A673 (cell line): Measurements from ENCODE around the gene MRPS22.

Experiments used
- EZH2 ChIP-seq: fragments of 200-600 bp; sonication (generic); IDR thresholded peaks from 2 replicates; pipeline ENCODE4 v1.6.1; 2017; ENCODE audit warnings: borderline replicate concordance, low read depth, mild to moderate bottlenecking, mixed read lengths, antibody characterized with exemption, low read length; ENCODE audit not compliant: poor library complexity, severe bottlenecking
- TF ChIP-seq, protein P1 (sequence below): fragments of 300-800, 200-600 bp; sonication (generic); conservative IDR thresholded peaks from 2 replicates; pipeline ENCODE4 v1.5.1; 2017; ENCODE audit warnings: low read depth, mild to moderate bottlenecking, antibody characterized with exemption, low read length, moderate library complexity, mixed read lengths

DNA sequence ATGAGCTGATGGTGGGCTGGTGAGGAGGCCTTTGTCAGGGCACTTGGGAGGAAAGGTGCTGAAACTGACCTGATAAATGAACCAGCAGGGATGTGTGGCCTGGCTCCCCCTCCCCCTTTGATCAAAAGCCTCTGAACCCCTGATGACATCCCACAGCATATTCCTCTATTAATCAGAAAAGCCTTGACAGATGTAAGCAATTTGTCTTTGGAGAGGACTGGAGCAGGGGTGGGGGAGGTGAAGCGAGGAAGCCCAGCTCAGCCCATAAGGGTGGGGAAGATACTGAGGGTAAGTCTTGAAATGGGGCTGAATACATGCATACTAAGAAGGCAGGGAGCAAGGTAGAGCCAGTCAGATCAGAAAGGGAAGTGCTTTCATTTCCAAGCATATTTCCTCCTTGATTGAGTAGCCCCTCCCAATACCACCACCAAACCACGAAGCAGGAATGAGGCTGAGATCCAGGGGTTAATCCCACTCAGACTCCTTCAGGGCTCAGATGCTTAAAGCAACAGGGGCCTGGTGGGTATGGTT lies 34.7 kb upstream of the MRPS22 start:
- TF ChIP-seq EZH2, result no peak
- TF ChIP-seq, protein P1, sequence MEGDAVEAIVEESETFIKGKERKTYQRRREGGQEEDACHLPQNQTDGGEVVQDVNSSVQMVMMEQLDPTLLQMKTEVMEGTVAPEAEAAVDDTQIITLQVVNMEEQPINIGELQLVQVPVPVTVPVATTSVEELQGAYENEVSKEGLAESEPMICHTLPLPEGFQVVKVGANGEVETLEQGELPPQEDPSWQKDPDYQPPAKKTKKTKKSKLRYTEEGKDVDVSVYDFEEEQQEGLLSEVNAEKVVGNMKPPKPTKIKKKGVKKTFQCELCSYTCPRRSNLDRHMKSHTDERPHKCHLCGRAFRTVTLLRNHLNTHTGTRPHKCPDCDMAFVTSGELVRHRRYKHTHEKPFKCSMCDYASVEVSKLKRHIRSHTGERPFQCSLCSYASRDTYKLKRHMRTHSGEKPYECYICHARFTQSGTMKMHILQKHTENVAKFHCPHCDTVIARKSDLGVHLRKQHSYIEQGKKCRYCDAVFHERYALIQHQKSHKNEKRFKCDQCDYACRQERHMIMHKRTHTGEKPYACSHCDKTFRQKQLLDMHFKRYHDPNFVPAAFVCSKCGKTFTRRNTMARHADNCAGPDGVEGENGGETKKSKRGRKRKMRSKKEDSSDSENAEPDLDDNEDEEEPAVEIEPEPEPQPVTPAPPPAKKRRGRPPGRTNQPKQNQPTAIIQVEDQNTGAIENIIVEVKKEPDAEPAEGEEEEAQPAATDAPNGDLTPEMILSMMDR, result no peak
